Measurements from ENCODE around the gene SLC12A7.
"Not testable (repeated sequence)": the region's sequence is repeated elsewhere in the genome, so short reads cannot be mapped to it uniquely, and the experiment has no call there.

Gene SLC12A7

DNA sequence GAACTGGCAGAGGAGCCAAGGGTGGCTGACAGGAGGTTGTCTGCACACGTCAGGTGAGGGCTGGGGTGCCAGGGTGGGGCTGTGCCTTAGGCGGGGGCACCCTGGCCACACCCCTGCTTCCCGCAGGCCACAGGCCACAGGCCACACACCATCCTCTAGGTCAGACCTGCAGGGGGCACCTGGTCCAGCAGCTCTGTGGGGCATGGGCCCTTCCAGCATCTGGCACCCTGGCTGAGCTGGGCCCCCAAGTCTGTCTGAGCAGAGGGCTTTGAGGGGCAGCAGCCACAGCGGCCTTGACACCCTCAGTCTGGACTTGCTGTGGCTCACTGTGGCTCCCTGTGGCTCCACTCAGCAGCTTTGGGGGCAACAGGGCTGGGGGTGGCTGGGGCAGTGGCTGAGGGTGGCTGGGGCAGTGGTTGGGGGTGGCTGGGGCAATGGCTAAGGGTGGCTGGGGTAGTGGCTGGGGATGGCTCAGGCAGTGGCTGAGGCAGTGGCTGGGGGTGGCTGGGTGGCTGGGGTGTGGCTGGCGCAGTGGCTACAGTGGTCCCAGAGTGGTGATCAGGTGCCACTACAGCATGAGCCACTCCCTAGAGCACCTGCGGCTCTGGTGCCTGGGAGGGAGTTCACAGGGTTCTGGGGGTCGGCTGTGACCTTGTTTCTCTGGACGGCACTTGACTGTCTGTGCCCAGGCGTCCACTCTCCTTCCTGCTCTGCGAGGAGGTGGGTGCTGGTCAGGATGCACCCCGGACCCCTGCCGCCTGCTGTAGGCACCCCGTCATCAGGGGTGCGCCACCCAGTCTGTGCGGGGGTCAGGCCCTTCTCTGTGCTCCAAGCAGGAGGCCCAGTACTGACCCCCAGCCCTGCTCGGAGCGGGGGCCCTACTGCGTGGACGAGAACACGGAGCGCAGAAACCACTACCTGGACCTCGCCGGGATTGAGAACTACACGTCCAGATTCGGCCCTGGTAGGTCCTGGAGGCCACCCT, 76.2 kb downstream of the SLC12A7 start:
- DNase-seq (ENCODE audit: low read depth in 2 of 2) = no peak

DNA sequence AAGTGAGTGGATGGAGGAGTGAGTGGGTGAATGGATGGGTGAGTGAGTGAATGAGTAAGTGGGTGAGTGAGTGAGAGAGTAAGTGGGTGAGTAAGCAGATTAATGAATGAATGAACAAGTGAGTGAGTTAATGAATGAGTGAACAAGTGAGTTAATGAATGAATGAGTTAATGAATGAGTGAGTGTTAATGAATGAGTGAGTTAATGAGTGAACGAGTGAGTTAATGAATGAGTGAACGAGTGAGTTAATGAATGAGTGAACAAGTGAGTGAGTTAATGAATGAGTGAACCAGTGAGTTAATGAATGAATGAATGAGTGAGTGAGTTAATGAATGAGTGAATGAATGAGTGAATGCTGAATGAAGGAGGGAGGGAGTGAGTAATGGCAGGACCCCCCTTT, 76.9 kb downstream of the SLC12A7 start:
- DNase-seq (ENCODE audit: low read depth in 2 of 2) = no peak

DNA sequence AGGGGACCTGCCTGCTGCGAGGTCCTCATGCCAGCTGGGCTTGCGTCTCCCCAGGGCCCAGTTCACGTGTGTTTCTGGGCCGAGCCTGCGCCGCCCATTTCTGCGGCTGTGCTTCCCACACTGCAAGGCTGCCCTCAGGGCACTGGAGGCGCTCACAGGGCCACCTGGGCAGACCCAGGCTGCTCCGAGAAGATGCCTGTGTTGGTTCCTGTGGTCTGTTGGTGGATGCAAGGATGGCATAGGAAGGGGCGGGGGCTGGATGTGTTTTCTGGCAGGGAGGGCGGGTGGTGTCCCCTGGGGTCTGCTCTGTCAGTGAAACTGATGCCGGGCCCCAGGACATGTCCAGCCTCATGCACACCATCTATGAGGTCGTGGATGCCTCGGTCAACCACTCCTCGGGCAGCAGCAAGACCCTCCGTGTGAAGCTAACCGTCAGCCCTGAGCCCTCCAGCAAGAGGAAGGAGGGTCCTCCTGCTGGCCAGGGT, 77.4 kb downstream of the SLC12A7 start:
- no peak for DNase-seq (ENCODE audit: low read depth in 2 of 2)

- no peak for DNase-seq (ENCODE audit: low read depth in 2 of 2)
Observed at GRCh38 chr5:1033606-1034420, 78.0 kb downstream of the SLC12A7 start.

DNA sequence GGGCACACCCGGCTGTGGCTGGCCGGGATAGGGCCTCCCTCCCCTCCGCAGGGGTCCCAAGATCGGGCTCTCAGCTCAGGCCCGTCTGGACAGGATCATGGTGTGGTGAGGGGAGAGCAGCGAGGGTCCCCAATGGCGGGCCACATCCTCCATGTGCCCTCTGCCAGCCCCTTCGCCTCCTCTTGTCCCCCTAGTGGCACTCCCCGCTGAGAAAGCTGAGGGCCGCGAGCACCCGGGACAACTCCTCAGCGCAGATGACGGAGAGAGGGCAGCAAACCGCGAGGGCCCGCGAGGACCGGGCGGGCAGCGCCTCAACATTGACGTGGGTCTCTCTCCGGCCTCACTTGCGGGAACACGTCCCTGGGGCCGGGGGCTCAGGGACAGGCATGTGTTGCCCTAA, 78.7 kb downstream of the SLC12A7 start:
- no peak for DNase-seq (ENCODE audit: low read depth in 2 of 2)

DNA sequence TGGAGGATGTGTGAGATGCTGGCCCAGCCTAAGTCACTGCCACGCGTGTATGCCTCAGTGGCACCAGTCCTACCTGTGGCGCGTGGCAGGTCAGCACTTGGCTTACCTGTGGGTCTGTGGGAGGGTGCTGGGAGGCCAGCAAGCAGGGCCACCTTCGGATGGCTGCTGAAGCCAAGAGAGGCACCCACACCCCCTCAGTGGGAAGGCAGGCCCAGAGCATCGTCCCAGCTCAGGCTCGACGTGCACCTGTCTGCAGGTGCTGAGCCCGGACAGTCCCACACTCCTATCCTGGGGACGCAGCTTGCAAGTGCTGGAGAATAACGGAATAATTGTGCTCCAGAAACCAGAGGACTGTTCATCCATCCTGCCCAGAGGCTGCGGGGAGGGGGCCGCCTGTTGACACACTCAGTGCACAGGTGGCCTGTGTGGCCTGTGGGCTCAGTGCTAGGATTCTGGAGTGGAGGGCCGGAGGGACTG, 79.3 kb downstream of the SLC12A7 start:
- no peak for DNase-seq (ENCODE audit: low read depth in 2 of 2)

DNA sequence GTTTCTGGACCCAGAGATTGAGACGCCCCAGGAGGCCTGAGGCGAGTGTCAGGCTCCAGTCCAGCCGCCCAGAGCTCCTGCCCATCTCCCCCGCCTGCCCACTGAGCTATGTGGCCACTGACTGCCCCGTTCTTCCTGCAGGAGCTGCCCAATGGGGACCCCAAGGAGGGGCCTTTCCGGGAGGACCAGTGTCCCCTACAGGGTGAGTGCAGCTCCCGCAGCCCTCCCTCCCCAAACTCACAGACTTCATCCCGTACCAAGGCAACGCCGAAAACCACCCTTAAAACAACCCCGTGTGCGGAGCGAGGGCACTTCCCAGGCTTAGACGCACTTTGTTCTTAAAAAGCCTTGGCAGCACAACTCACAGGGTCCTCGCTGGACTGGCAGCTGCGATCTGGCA, 79.9 kb downstream of the SLC12A7 start:
- no peak for DNase-seq (ENCODE audit: low read depth in 2 of 2)

- DNase-seq (ENCODE audit: low read depth in 2 of 2) = no peak
Observed at GRCh38 chr5:1031306-1031959, 80.4 kb downstream of the SLC12A7 start.

DNA sequence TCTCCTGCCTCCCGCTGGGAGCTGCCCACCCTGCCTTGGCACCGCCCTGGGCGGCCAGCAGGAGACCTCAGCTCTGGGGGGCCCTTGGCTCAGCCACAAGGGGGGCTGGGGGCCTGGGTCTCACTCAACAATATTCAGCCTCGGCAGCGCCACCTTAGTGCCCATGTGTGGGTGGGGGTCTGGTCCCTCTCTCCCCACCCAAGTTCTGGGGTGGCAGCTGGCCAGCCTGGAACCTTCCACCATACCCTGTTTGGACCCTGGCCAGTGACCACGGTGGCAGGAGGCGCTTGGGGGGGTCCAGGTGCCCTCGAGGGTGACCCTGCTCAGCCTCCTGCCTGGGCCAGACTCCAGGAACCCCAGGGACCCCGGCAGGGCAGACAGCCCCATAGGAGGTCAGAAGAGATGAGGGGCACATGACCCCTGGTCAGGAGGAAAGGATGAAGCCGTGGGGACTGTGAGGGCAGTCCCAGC, 81.0 kb downstream of the SLC12A7 start:
- DNase-seq (ENCODE audit: low read depth in 2 of 2) = no peak

DNA sequence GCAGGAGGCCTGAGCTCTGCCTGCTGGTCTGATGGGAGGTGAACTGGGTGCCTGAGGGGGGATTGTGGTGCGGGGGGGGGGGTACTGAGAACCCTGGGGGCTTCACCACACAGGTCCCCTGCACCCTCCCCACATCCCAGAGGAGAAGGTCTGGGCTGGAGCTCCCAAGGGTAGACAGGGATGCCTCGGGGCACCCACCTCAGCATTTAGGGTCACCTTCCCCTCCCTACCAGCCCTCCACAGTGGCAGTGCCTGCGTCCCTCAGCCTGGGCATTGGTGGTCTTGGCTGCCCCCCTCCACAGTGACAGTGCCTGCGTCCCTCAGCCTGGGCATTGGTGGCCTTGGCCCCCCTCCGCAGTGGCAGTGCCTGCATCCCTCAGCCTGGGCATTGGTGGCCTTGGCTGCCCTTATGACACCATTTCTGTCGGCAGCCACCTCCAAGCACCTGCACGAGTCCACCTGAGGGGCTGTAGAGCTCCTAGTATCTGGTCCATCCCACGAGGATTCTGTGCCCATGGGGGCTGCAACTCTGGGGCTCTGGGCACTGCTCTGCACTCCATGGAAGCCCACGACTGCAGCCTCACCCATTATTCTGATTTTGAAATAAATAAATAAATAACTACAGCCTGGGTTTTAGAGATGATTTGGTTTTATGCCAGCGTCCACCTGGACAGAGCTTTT, 81.8 kb downstream of the SLC12A7 start:
- DNase-seq (ENCODE audit: low read depth in 2 of 2) = no peak

GRCh38 chr5:1029282-1029944, 82.5 kb downstream of the SLC12A7 start:
- DNase-seq (ENCODE audit: low read depth in 2 of 2) = no peak

GRCh38 chr5:1028481-1029281, 83.2 kb downstream of the SLC12A7 start:
- DNase-seq (ENCODE audit: low read depth in 2 of 2) = no peak

DNA sequence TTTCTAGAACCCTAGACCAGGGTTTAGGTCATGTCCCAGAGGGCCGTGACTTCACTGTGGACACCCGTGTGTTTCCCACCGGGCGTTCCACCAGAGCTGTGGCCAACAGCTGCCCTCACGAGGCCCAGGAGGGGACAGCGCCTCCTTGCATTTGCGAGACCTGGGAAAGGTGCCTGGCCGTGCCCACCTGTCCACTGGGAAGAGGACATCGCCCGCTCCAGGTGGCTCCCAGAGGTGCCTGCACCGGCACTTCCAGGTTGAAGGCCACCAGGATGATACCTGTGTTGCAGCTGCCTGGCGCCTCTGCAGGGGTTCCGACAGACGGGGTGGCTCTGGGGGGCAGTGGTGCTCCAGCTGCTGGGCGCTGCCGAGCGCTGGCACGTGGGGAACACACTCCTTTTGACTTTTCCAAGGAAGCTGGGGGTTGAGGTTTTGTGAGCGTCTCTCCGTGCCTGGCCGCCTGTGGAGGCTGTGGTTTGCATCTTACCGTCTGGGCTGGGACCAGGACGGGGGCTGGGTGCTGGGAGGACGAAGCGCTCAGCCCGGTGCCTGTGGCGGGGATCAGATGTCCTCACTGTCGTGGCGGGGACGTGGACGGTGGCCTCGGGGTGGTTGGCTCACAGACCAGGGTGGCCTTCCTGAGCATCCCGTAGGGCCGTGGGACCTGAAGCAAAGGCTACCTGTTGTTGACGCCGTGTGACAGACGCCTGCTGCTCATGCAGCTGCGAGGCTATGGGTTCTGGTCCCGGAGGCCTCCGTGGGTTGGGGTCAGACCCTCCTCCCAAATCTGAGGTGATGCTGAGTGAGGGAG, 84.0 kb downstream of the SLC12A7 start:
- DNase-seq (ENCODE audit: low read depth in 2 of 2) = no peak

- no peak for DNase-seq (ENCODE audit: low read depth in 2 of 2)
Observed at GRCh38 chr5:1026700-1027621, 84.9 kb downstream of the SLC12A7 start.

DNA sequence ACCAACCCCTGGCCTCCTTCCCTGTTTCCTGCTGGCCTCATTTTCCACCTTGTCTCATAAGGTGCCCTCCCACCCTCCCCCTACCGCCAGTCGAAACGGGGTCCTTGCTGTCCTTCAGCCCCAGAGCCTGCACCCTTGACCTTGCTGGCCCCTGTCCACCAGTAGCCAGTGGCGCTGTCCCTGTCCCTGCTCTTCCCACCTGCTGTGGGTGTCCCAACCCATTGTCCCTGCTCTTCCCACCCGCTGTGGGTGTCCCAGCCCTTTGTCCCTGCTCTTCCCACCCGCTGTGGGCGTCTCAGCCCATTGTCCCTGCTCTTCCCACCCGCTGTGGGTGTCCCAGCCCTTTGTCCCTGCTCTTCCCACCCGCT, 89.9 kb downstream of the SLC12A7 start:
- not testable (repeated sequence) for DNase-seq (ENCODE audit: low read depth in 2 of 2)

- DNase-seq (ENCODE audit: low read depth in 2 of 2) = no peak
Observed at GRCh38 chr5:1021136-1021968, 90.5 kb downstream of the SLC12A7 start.

DNA sequence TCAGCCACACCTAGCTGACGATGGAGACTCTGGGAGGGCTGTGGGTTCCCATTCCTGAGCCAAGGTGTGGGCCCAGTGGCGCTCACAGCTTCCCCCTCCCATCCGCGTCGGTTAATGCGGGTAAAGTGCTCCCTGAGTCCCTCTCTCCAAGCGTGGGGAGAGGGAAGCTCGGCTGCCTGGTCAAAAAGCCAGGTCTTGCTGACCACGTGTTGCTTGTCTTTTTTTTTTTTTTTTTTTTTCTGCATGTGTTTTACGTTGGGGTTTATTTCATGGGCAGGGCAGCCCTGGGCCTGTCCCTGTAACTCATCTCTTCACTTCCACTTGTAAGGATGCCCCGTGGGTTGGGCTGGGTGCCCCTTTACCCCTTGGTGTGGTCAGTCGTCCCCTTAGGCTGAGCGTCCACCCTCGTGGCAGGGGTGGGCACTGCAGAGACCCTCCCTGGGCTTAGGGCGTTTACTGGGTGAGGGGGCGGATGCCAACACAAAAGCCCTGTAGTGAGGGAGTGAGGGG, 91.4 kb downstream of the SLC12A7 start:
- DNase-seq (ENCODE audit: low read depth in 2 of 2) = no peak

All from stimulated activated CD4-positive, alpha-beta T cell treated with anti-CD3 and anti-CD28 coated beads, Interleukin-15, amount 100 ng/mL, for 48 hours (primary cell).